ENCODE results near the gene NANOS3.

- TF ChIP-seq LEF1 (IDR thresholded peaks at IDR 0.05; ENCODE audit: borderline replicate concordance) = no peak
- TF ChIP-seq SP1 (IDR thresholded peaks at IDR 0.05) = no peak
- no peak for TF ChIP-seq FOXM1 (IDR thresholded peaks at IDR 0.05; ENCODE audit: borderline replicate concordance)
- no peak for TF ChIP-seq L3MBTL2 (conservative IDR thresholded peaks at IDR 0.05)
- TF ChIP-seq ZNF384 (IDR thresholded peaks at IDR 0.05) = no peak
- TF ChIP-seq TARDBP (IDR thresholded peaks at IDR 0.05) = no peak
- no peak for TF ChIP-seq BHLHE40 (IDR thresholded peaks at IDR 0.05; ENCODE audit: borderline replicate concordance)
- no peak for TF ChIP-seq PKNOX1 (IDR thresholded peaks at IDR 0.05)
- no peak for TF ChIP-seq SUZ12 (IDR thresholded peaks at IDR 0.05)
- no peak for TF ChIP-seq ARNT (IDR thresholded peaks at IDR 0.05)
- TF ChIP-seq NFRKB (IDR thresholded peaks at IDR 0.05) = no peak
- no peak for TF ChIP-seq ELF4 (IDR thresholded peaks at IDR 0.05)
- TF ChIP-seq FOXK2 (IDR thresholded peaks at IDR 0.05) = no peak
Observed at GRCh38 chr19:13894552-13894951, 17.6 kb downstream of the NANOS3 start.

Measured in HEK293T (cell line).